AG09309 (cell line): ENCODE data around the gene COL12A1.

Source experiments
- DNase-seq: peaks from one replicate; pipeline ENCODE4 v3.0.0-alpha.2; 2010; ENCODE audit warnings: low read depth
- H3K4me3 ChIP-seq: 2 replicates; pipeline ENCODE4 v1.5.1; 2011; ENCODE audit warnings: mild to moderate bottlenecking, low read depth, low read length, moderate library complexity; ENCODE audit not compliant: control insufficient read depth
- CTCF ChIP-seq: IDR thresholded peaks from 2 replicates; pipeline ENCODE4 v1.5.1; 2011; ENCODE audit warnings: mild to moderate bottlenecking, low read depth, low read length, inconsistent platforms; ENCODE audit not compliant: insufficient read depth, control insufficient read depth; ENCODE audit errors: missing control alignments

COL12A1 gene

GRCh38 chr6:75236630-75237029 lies 30.8 kb upstream of the COL12A1 start:
- no peak for DNase-seq
- no peak overlapping the region for H3K4me3 ChIP-seq
- TF ChIP-seq CTCF = no peak

GRCh38 chr6:75235271-75235670 lies 29.4 kb upstream of the COL12A1 start:
- no peak for DNase-seq

DNA sequence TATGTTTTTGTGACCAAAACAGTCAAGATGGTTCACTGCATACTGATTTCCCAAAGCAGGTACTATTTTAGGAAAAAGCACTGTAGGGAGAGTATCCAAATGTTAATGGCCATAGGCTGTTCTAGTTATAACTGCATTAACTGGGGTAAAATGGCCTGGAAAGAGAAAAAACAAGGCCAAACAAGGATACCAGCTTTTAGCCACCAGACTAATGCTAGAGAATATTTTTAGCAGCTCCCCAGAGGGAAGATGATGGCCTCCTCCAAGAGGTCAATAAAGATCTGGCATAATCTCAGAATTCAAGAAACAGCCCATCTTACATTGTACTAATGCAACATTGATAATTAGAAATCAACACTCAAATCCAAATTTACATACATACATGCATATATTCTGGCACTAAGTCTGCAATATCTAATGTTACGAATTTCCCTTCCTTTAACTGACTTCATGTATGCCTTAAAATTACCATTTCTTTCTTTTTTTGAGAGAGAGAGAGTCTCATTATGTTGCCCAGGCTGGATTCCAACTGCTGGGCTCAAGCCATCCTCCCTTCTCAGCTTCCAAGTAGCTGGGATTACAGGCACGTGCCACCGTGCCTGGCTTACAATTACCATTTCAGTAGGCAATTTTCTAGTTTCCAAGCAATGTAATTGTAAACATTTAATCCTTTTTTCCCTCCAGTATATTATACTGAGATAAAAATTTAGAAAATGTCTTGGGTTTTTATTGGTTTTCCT lies 28.4 kb upstream of the COL12A1 start:
- H3K4me3 ChIP-seq = no peak overlapping the region
- no peak for DNase-seq
- no peak for TF ChIP-seq CTCF

More at GRCh38 chr6:75235271-75235670, 29.4 kb upstream of the COL12A1 start:
- no peak overlapping the region for H3K4me3 ChIP-seq
- no peak for TF ChIP-seq CTCF

DNA sequence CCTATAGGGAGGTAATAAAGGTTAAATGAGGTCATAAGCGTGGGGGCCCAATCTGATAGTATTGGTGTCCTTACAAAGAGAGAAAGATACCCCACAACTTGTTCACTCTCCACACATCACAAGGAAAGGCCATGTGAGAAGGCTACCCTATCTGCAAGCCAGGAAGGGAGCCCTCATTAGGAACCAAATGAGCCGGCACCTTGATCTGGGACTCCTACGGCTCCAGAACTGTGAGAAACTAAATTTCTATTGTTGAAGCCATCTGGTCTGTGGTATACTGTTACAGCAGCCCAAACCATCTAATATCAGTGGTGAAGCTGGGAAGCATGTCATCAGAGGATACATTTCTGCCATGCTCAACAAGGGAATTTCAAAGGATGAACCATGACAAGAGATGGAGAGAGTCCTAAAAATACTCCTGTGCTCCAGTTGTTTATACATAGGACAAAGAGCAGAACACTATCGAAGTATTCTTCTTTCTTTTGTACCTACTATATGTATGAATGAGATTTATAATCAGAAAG lies 27.3 kb upstream of the COL12A1 start:
- no peak overlapping the region for H3K4me3 ChIP-seq
- no peak for DNase-seq
- no peak for TF ChIP-seq CTCF

DNA sequence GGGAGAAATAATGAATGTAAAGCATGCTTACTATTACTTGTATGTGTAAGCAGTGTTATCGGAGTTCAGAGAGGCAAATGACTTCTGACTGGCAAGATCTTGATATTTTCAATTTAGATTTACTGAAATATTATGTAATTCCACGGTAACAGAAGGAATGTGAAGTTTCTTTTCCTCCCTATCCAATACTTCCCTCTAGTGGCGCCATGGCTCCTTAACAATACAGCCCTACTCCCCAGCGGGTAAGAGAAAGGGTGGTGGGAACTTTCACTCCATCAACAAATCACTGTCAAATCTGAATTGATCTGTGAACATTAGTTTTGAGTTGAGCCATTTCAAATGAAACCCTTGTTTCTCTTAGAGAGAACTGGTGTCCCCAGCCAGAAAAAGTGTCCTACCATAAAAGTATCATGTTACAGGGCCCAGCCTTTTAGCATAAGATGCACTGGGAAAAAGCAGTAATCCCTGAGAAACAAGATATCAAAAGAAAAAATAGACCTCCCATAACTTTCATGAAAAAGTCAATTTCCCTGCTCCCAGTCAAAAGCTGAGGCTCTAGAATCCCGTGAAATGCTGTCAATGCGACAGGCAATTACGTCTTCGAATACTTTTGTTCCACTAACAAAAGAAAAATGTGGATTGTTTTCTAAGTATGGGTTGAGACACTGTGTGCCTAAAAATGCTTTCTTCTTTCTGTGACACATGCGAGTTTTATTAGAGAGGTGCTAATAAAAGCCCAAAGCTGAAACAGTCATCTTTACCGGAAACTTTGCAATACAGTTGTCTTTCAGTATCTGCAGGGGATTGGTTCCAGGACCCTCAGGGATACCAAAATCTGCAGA lies 24.9 kb upstream of the COL12A1 start:
- peak; percentile 82 for TF ChIP-seq CTCF
- DNase-seq = peak; percentile 38
- no peak overlapping the region for H3K4me3 ChIP-seq

GRCh38 chr6:75224303-75224926 lies 18.6 kb upstream of the COL12A1 start:
- no peak overlapping the region for H3K4me3 ChIP-seq
- TF ChIP-seq CTCF = no peak
- no peak for DNase-seq
